HG02970 (cell line): ENCODE measurements around the gene UCN2.
"Not testable (repeated sequence)": the region's sequence is repeated elsewhere in the genome, so short reads cannot be mapped to it uniquely, and the experiment has no call there.

Source experiments
- ATAC-seq: cut with Tn5 transposase; IDR thresholded peaks from one replicate; pipeline ENCODE4 v1.9.1; 2021; ENCODE audit warnings: mild to moderate bottlenecking, moderate library complexity, moderate number of reproducible peaks; ENCODE audit not compliant: unreplicated experiment, low FRiP score

UCN2 gene

DNA sequence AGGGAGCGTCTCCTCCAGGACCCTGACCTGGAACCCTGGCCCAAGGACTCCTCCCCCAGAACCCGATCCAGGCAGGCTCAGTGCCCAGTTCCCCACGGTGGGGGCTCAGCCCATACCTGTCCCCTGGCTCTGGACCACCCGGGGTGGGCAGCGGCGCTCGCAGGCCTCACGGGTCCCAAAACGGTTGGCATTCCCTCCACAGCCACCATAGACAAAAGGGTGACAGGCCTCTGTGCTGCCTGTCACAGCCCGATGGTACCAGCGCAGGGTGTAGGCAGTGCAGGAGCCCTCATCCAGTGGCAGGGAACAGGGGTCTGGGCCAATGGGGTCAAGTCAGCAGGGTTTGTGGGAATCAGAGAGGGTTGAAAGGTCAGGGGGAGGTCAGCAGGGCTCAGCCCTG, 1.1 kb upstream of the UCN2 start:
- no peak for ATAC-seq

DNA sequence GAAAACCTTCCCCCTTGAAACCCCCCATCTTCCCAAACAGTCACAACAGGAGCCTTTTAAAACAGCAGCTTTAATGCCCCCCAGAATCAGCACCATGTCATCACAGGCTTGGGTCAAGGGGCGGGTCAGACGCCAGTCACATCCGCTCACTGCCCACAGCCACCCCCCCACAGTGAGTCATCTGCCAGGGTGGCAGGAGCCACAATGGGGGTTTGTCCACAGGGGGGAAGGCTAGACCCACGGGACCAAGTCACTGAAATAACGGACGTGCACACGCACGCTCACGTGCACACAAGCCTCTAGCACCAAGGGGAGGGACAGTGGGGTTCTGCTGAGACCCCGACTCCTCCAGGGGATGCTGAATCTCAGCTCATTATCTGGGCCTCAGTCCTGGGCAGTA, 441 bp upstream of the UCN2 start:
- ATAC-seq: no peak

- no peak for ATAC-seq
These were observed 1.1 kb downstream of the UCN2 start for GRCh38 chr3:48562367-48563095.

GRCh38 chr3:48561045-48561736, 2.4 kb downstream of the UCN2 start:
- ATAC-seq: no peak

- no peak for ATAC-seq
These were observed 2.9 kb downstream of the UCN2 start for GRCh38 chr3:48560648-48561018.

GRCh38 chr3:48558493-48559134, 5.0 kb downstream of the UCN2 start:
- ATAC-seq: no peak

DNA sequence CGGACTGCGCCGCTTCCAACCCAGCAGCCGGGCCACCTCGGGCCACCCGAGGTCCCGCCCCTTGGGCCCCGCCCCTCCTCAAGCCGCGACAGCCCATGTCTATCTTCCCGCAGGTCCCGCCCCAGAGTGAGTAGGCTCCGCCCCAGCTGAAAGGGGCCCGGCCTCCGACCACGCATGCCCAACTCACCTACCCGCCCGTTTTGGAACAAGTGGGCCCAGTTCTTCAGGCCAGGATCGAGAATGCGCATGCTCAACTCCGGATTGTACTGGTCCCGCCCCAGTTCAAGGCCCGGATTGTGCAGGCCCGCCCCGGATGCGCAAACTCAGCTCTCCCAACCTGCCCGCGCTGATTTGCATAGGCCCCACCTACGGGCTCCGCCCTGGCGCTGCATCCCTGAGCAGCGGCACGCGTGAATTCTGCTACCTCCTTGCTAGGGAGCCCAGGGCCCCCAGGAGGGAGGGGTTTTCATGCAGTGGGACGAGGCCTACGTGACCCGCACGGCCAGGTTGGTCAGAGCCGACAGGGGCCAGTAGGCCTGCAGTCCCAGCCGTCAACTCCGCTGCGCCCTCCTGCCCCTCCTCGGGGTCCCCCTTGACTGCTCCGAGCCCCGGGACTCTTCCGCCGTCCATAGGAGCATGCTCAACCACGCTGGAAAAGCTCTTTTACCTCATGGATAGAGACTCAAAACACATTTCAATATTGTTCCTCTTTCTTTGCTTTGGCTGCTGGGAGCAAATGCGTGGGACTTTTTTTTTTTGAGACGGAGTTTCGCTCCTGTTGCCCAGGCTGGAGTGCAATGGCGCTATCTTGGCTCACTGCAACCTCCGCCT, 6.6 kb downstream of the UCN2 start, which contains the start of gene PFKFB4:
Gene PFKFB4, minus strand, starts transcription at position 8 of the 831 bp plus-strand sequence. CDS start 26 bp downstream, outside the sequence.
- ATAC-seq: peak; percentile 85

DNA sequence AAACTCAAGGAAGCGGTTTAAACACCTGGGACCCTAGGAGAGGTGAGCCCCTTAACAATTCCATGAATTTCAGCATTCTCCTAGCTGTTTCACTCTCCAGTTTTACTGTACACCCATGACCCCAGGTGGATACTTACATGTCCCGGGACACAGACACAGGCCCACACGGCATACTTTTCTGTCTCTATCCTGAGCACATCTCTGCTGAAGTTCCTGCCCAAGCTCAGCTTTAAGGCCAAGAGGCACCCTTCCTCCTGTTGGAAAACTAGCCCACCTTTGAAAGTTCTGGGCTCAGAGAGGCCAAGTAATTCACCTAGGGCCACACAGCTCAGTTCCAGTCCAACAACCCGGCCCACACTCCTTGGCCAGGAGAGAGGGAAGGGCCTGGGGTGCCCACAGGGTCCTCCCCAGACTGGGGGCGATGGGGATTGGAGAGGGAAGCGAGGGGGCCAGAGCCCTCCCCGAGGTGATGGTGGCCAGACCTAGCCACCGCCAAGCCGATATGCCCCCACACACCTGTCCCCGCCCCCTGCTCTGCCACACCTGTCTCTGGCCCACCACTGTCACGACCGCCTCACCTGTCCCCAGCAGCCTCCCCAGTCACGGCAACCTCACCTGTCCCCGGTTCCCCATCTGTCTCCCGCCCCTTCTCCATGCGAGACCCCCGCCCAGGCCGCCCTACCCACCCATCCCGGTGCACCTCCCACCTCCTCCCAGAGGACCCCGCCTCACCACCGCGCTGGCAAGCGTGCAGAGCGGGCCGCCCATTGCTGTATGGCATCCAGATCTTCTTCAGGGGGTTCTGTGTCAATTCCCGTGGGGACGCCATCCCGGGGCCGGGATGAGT, 7.4 kb downstream of the UCN2 start:
- no peak for ATAC-seq

- ATAC-seq: no peak
These were observed 8.2 kb downstream of the UCN2 start for GRCh38 chr3:48555231-48555948.

DNA sequence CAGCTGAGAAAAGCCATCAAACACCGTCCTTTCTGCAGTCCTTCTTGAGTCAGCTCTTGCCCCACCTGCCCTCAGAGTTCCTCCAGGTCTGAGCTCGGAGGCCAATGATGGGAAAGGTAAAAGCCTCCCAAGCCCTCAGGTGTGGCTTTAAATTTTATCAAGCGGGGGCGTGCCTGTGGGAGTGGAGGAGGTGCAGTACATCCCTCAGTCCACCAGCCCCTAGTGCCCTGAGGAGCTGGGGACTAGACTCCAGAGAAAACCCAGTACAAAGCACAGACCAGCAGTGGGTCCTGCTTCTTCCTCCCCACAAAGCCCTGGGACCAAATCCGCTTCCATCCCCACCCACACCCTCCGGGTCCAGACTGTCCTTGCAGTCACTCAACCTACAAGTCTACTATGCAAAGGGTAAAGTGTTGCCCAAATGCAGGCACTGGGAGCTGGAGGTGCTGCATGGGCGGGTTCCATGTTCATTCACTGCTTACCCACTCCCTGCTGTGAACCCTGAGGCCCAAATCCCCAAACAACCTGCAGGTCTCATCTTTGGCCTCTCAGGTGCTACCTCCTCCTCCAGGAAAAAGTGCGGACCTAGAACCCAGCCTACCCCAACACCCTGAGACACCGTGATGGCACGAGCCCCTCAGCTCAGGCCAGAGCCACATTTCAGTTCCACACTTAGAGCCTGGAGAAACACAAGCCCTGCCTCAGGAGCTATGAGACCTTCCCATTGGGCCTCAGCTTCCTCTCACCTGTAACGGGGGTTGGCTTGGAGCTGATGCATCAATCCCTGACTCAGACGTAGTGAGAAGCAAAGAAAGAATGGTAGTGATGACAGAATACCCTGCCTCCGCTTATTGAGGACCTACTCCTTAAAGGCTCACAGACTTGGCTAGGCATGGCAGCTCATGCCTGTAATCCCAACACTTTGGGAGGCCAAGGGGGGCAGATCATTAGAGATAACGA, 9.4 kb downstream of the UCN2 start:
- ATAC-seq: no peak

- ATAC-seq: no peak
These were observed 10.2 kb downstream of the UCN2 start for GRCh38 chr3:48553361-48553760.

- ATAC-seq: no peak
These were observed 11.2 kb downstream of the UCN2 start for GRCh38 chr3:48552111-48552951.

DNA sequence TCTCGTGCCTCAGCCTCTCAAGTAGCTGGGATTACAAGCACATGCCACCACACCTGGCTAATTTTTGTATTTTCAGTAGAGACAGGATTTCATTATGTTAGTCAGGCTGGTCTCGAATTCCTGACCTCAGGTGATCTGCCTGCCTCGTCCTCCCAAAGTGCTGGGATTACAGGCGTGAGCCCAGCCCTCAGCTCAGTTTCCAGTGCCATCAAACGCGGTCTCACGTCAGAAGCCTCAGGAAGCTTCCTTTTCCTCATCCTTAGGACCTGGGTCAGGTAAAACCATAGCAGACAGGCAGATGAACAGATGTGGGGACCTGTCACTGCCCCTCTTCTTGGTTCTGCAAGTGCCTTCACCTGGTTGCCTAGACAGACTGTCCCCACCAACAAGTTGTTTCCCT, 11.9 kb downstream of the UCN2 start:
- ATAC-seq: not testable (repeated sequence)

DNA sequence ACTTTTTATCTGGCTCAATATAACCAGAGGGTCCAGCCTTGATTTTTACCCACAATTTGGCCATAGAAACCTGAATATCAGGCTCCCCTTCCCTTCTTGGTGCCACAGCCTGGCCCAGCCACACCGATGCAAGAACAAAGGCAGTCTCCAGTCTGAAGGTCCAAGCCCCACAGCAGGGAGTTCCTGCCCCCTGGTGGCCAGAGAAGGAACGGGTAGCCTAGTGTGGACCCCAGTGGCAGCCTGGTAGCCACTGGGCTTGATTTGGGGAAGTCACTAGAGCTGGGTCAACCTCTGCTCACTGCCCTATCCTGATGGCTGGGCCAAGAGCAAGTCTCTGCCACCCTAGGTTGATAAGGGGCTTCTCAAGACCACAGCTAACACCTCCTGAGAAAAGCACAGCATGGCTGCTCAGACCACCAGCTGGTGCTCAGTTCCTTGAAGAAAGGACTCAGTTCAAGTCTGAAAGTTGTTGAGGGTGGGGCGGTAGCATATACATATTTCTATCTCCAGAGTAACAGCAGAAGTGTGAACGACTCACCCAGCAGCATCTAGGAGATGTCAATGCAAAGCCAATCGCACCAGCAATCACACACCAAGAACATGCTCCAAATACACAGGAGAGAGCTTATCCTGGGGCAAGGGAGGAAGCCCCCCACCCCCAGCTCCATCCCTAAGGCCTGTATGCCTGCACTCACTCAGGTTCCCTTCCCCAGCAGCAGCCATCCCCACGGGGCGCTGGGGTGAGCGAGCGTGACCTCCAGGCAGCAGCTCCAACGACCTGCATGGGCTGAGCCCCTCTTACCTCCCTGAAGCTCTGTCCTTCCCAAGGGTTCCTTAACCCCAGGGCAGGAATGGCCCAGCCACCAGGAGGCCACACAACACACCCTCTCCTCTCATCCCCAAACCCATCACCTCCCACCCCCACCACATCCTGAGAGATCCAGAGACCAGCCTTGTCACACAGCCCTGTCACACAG, 14.6 kb downstream of the UCN2 start:
- no peak for ATAC-seq

GRCh38 chr3:48548126-48548525, 15.5 kb downstream of the UCN2 start:
- no peak for ATAC-seq

DNA sequence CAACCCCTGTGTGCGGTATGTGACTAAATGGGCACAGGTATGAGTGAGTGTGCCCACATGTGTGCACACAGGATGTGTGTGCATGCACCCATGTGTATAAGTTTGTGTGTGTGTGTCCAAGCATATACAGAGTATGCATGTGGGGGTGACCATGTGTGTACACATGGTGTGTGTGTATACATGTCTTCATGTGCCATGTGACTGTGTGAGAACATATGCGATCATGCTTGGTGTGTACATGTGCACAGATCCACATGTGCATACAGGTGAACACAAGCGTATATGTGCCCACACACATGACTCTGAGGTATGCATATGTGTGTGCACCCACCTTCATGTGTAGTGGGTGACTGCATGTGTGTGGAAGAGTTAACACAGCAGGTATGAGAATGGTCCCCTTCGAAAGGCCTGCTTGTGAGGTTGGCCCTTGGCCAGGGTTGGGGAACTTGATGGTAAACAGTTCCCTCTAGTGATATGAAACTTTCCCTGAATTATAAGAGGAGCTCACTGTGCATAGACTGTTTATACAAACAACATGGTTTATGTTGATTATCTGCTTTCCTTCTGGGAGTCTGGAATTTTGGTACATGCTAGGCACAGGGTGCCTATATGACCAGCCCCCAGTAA, 17.3 kb downstream of the UCN2 start:
- ATAC-seq: no peak
